ENCODE measurements around the gene GRID1.

GRID1 gene

GRCh38 chr10:85696893-85697292 lies 669.7 kb downstream of the GRID1 start:
- ChIA-PET POLR2A (no interaction called here), CTCF (interaction anchor here (0.6 to 0.7 kb wide), 2 partner anchors 42 to 380 kb away, joined by 3 to 6 read pairs; no protein-coding TSS in a partner anchor)
- Histone ChIP-seq H3K4me1 (ENCODE audit: control insufficient read depth, insufficient read depth, low read length) (no peaks in the 10 kb centered on the region), H3K9me3 (ENCODE audit: control insufficient read depth, insufficient read depth, low read depth, low read length) (no peaks in the 10 kb centered on the region), H3K27ac (ENCODE audit: extremely low read depth, low read depth, low read length) (no peak overlapping the region), H3K36me3 (ENCODE audit: control insufficient read depth in 2 of 2, insufficient read depth in 1 of 2, low read length in 2 of 2) (no peaks in the 10 kb centered on the region), H3K4me3 (ENCODE audit: low read depth, low read length) (no peak overlapping the region)
- TF ChIP-seq ZNF324 (tag by site-specific recombination; IDR thresholded peaks at IDR 0.05) = no peak
- TF ChIP-seq ZNF391 (tag by site-specific recombination; IDR thresholded peaks at IDR 0.05; ENCODE audit: borderline replicate concordance, low read depth) = no peak
- TF ChIP-seq ZNF169 (tag by site-specific recombination; IDR thresholded peaks at IDR 0.05) = no peak
- TF ChIP-seq KLF7 (tag by site-specific recombination; IDR thresholded peaks at IDR 0.05; ENCODE audit: borderline replicate concordance) = no peak
- no peak for TF ChIP-seq ZNF266 (tag by site-specific recombination; IDR thresholded peaks at IDR 0.05; ENCODE audit: low read depth)
- no peak for TF ChIP-seq GLIS2 (tag by site-specific recombination; IDR thresholded peaks at IDR 0.05)
- TF ChIP-seq ATF2 (tag by site-specific recombination; IDR thresholded peaks at IDR 0.05; ENCODE audit: low read depth) = no peak

- POLR2A ChIA-PET = no interaction called here
Observed at GRCh38 chr10:85682621-85683020, 684.0 kb downstream of the GRID1 start.

GRCh38 chr10:85679710-85680109 lies 686.9 kb downstream of the GRID1 start:
- Histone ChIP-seq H3K36me3 (ENCODE audit: control insufficient read depth in 2 of 2, insufficient read depth in 1 of 2, low read length in 2 of 2) (no peaks in the 10 kb centered on the region), H3K4me1 (ENCODE audit: control insufficient read depth, insufficient read depth, low read length) (no peaks in the 10 kb centered on the region), H3K4me3 (ENCODE audit: low read depth, low read length) (no peak overlapping the region), H3K9me3 (ENCODE audit: control insufficient read depth, insufficient read depth, low read depth, low read length) (no peaks in the 10 kb centered on the region), H3K27ac (ENCODE audit: extremely low read depth, low read depth, low read length) (no peak overlapping the region)
- TF ChIP-seq ZNF341 (tag by site-specific recombination; IDR thresholded peaks at IDR 0.05; ENCODE audit: low read depth) (no peak), ZNF473 (tag by site-specific recombination; IDR thresholded peaks at IDR 0.05) (no peak), ZNF132 (tag by site-specific recombination; IDR thresholded peaks at IDR 0.05; ENCODE audit: borderline replicate concordance) (no peak), ZNF423 (tag by site-specific recombination; IDR thresholded peaks at IDR 0.05) (no peak), ZNF529 (tag by site-specific recombination; IDR thresholded peaks at IDR 0.05; ENCODE audit: insufficient replicate concordance) (no peak)
- POLR2A ChIA-PET = no interaction called here
- CTCF ChIA-PET = no interaction called here

More at GRCh38 chr10:85682621-85683020, 684.0 kb downstream of the GRID1 start:
- no peaks in the 10 kb centered on the region for H3K36me3 ChIP-seq (ENCODE audit: control insufficient read depth in 2 of 2, insufficient read depth in 1 of 2, low read length in 2 of 2)
- H3K4me1 ChIP-seq (ENCODE audit: control insufficient read depth, insufficient read depth, low read length) = no peaks in the 10 kb centered on the region
- TF ChIP-seq ZNF274 (IDR thresholded peaks at IDR 0.05; ENCODE audit: low read length) (no peak), ZNF274 (tag by site-specific recombination; IDR thresholded peaks at IDR 0.05; ENCODE audit: borderline replicate concordance) (no peak), ZNF311 (tag by site-specific recombination; IDR thresholded peaks at IDR 0.05; ENCODE audit: borderline replicate concordance) (no peak), HOXA7 (CRISPR knock-in tag; IDR thresholded peaks at IDR 0.05; ENCODE audit: borderline replicate concordance) (no peak), ZNF24 (tag by site-specific recombination; IDR thresholded peaks at IDR 0.05) (no peak)
- CTCF ChIA-PET = no interaction called here
- H3K9me3 ChIP-seq (ENCODE audit: control insufficient read depth, insufficient read depth, low read depth, low read length) = no peaks in the 10 kb centered on the region
- no peak overlapping the region for H3K4me3 ChIP-seq (ENCODE audit: low read depth, low read length)
- no peak overlapping the region for H3K27ac ChIP-seq (ENCODE audit: extremely low read depth, low read depth, low read length)

- POLR2A ChIA-PET = no interaction called here
- CTCF ChIA-PET = interaction anchor here (0.5 kb wide), 1 partner anchor 37 kb away, joined by 3 read pairs; no protein-coding TSS in a partner anchor
- no peak overlapping the region for H3K27ac ChIP-seq (ENCODE audit: extremely low read depth, low read depth, low read length)
- no peaks in the 10 kb centered on the region for H3K4me1 ChIP-seq (ENCODE audit: control insufficient read depth, insufficient read depth, low read length)
- H3K4me3 ChIP-seq (ENCODE audit: low read depth, low read length) = no peak overlapping the region
- H3K36me3 ChIP-seq (ENCODE audit: control insufficient read depth in 2 of 2, insufficient read depth in 1 of 2, low read length in 2 of 2) = no peaks in the 10 kb centered on the region
- no peaks in the 10 kb centered on the region for H3K9me3 ChIP-seq (ENCODE audit: control insufficient read depth, insufficient read depth, low read depth, low read length)
- TF ChIP-seq ZNF223 (tag by site-specific recombination; IDR thresholded peaks at IDR 0.05) (no peak), PRDM10 (tag by site-specific recombination; IDR thresholded peaks at IDR 0.05) (no peak), PRDM1 (tag by site-specific recombination; IDR thresholded peaks at IDR 0.05) (no peak), ZNF521 (tag by site-specific recombination; IDR thresholded peaks at IDR 0.05) (no peak), ZNF548 (tag by site-specific recombination; IDR thresholded peaks at IDR 0.05) (no peak), EGR2 (tag by site-specific recombination; IDR thresholded peaks at IDR 0.05; ENCODE audit: low read depth) (no peak), GLI2 (tag by site-specific recombination; IDR thresholded peaks at IDR 0.05; ENCODE audit: borderline replicate concordance, low read depth) (no peak), SETDB1 (IDR thresholded peaks at IDR 0.05; ENCODE audit: insufficient read length, low read length) (no peak)
Observed at GRCh38 chr10:85679061-85679460, 687.5 kb downstream of the GRID1 start.
